ENCODE measurements around the gene PJA2. TPM values are rescaled to one million over a fixed set of nuclear protein-coding genes. Genes with fewer than 3 reads are reported as not detected.

PJA2 gene
- total and polyA plus RNA-seq, 9 of the 15 experiments (the other 6 are each of a cell fraction or from before 2014, with no cell fraction given), result 25.1 to 82.1 (median 50.1) TPM

DNA sequence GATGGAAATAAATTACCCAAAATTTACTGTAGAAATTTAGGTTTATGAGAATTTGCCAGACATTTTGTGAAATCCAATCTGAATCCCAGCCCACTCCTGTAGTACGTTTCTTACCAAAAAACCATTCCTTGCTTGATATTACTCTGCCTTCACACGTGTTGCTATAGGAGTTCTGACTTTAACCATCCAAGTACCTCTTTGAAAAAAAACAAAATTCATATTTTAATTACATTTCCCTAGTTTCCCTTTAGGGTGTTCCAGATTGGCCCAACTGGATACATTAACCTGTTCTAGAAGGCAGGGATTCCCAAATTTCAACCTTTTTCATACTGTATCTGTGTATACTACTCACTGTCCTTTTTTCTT, 1.4 kb upstream of the PJA2 start (continued):
- TF ChIP-seq, protein P1, sequence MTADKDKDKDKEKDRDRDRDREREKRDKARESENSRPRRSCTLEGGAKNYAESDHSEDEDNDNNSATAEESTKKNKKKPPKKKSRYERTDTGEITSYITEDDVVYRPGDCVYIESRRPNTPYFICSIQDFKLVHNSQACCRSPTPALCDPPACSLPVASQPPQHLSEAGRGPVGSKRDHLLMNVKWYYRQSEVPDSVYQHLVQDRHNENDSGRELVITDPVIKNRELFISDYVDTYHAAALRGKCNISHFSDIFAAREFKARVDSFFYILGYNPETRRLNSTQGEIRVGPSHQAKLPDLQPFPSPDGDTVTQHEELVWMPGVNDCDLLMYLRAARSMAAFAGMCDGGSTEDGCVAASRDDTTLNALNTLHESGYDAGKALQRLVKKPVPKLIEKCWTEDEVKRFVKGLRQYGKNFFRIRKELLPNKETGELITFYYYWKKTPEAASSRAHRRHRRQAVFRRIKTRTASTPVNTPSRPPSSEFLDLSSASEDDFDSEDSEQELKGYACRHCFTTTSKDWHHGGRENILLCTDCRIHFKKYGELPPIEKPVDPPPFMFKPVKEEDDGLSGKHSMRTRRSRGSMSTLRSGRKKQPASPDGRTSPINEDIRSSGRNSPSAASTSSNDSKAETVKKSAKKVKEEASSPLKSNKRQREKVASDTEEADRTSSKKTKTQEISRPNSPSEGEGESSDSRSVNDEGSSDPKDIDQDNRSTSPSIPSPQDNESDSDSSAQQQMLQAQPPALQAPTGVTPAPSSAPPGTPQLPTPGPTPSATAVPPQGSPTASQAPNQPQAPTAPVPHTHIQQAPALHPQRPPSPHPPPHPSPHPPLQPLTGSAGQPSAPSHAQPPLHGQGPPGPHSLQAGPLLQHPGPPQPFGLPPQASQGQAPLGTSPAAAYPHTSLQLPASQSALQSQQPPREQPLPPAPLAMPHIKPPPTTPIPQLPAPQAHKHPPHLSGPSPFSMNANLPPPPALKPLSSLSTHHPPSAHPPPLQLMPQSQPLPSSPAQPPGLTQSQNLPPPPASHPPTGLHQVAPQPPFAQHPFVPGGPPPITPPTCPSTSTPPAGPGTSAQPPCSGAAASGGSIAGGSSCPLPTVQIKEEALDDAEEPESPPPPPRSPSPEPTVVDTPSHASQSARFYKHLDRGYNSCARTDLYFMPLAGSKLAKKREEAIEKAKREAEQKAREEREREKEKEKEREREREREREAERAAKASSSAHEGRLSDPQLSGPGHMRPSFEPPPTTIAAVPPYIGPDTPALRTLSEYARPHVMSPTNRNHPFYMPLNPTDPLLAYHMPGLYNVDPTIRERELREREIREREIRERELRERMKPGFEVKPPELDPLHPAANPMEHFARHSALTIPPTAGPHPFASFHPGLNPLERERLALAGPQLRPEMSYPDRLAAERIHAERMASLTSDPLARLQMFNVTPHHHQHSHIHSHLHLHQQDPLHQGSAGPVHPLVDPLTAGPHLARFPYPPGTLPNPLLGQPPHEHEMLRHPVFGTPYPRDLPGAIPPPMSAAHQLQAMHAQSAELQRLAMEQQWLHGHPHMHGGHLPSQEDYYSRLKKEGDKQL (CRISPR knock-in tag; IDR thresholded peaks at IDR 0.05; ENCODE audit: borderline replicate concordance), result no peak
- no peak for TF ChIP-seq ZNF384 (IDR thresholded peaks at IDR 0.05; ENCODE audit: low read depth, low read length)
- no peak for TF ChIP-seq MAFG (tag; conservative IDR thresholded peaks at IDR 0.05)
- TF ChIP-seq, protein P2, sequence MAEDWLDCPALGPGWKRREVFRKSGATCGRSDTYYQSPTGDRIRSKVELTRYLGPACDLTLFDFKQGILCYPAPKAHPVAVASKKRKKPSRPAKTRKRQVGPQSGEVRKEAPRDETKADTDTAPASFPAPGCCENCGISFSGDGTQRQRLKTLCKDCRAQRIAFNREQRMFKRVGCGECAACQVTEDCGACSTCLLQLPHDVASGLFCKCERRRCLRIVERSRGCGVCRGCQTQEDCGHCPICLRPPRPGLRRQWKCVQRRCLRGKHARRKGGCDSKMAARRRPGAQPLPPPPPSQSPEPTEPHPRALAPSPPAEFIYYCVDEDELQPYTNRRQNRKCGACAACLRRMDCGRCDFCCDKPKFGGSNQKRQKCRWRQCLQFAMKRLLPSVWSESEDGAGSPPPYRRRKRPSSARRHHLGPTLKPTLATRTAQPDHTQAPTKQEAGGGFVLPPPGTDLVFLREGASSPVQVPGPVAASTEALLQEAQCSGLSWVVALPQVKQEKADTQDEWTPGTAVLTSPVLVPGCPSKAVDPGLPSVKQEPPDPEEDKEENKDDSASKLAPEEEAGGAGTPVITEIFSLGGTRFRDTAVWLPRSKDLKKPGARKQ (CRISPR knock-in tag; IDR thresholded peaks at IDR 0.05), result no peak
- peak in 1 of 2 experiments; percentile 35; a peak in 1 of 4 replicates for TF ChIP-seq NONO (IDR thresholded peaks at IDR 0.05; ENCODE audit: low read depth in 2 of 2, low read length in 1 of 2)
- peak; percentile 1 for TF ChIP-seq TAF1 (IDR thresholded peaks at IDR 0.05; ENCODE audit: control insufficient read depth, extremely low read depth, insufficient read depth, low read length, severe bottlenecking)
- TF ChIP-seq, protein P3, sequence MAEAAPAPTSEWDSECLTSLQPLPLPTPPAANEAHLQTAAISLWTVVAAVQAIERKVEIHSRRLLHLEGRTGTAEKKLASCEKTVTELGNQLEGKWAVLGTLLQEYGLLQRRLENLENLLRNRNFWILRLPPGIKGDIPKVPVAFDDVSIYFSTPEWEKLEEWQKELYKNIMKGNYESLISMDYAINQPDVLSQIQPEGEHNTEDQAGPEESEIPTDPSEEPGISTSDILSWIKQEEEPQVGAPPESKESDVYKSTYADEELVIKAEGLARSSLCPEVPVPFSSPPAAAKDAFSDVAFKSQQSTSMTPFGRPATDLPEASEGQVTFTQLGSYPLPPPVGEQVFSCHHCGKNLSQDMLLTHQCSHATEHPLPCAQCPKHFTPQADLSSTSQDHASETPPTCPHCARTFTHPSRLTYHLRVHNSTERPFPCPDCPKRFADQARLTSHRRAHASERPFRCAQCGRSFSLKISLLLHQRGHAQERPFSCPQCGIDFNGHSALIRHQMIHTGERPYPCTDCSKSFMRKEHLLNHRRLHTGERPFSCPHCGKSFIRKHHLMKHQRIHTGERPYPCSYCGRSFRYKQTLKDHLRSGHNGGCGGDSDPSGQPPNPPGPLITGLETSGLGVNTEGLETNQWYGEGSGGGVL (CRISPR knock-in tag; IDR thresholded peaks at IDR 0.05), result no peak
- no peak for TF ChIP-seq KDM5B (IDR thresholded peaks at IDR 0.05; ENCODE audit: insufficient replicate concordance, low read depth, low read length)
- no peak for TF ChIP-seq SMC3 (conservative IDR thresholded peaks at IDR 0.05; ENCODE audit: insufficient read depth, low read depth, low read length)
